Activated T-helper 17 cell treated with anti-CD3 and anti-CD28 coated beads, Interleukin-2, amount 50 U/mL, for 72 hours (primary cell): ENCODE data around the gene KCNA3. TPM values are rescaled to one million over a fixed set of nuclear protein-coding genes. Genes with fewer than 3 reads are reported as not detected.

Experiments
- ATAC-seq: fragments of 150-1000 bp; cut with Tn5 transposase; replicated peaks from 2 replicates; pipeline ENCODE4 v1.10.0; 2021; ENCODE audit warnings: mild to moderate bottlenecking, moderate library complexity
- H3K27ac Mint-ChIP-seq: one replicate; pipeline ENCODE4 v1.8.0; 2022; ENCODE audit warnings: mixed read lengths
- H3K27me3 Mint-ChIP-seq: one replicate; pipeline ENCODE4 v1.8.0; 2022; ENCODE audit warnings: mixed read lengths
- H3K36me3 Mint-ChIP-seq: one replicate; pipeline ENCODE4 v1.8.0; 2022; ENCODE audit warnings: low read depth, mild to moderate bottlenecking, mixed read lengths
- H3K4me1 Mint-ChIP-seq: one replicate; pipeline ENCODE4 v1.8.0; 2022; ENCODE audit warnings: mixed read lengths
- H3K4me3 Mint-ChIP-seq: one replicate; pipeline ENCODE4 v1.8.0; 2022; ENCODE audit warnings: mild to moderate bottlenecking, mixed read lengths
- H3K9me3 Mint-ChIP-seq: one replicate; pipeline ENCODE4 v1.8.0; 2022; ENCODE audit warnings: mixed read lengths
- total RNA-seq, 2 donors: library from RNA; stranded (reverse); gene quantifications; one replicate each; pipeline ENCODE4 v1.2.3, GENCODE V29; 2022

Gene KCNA3
- total RNA-seq, 2 donors from 2014 or later: 22.7 to 61.7 TPM

- Mint-ChIP-seq H3K27ac (no peak overlapping the region), H3K4me1 (peaks cover 3% of the 10 kb centered on the region), H3K36me3 (no peaks in the 10 kb centered on the region), H3K27me3 (no peaks in the 10 kb centered on the region), H3K4me3 (no peak overlapping the region), H3K9me3 (no peaks in the 10 kb centered on the region)
- no peak for ATAC-seq
Measured at GRCh38 chr1:110690709-110691365, 16.1 kb upstream of the KCNA3 start.

GRCh38 chr1:110689868-110690267, 15.1 kb upstream of the KCNA3 start:
- Mint-ChIP-seq H3K27ac (no peak overlapping the region), H3K4me3 (no peak overlapping the region), H3K36me3 (no peaks in the 10 kb centered on the region), H3K27me3 (no peaks in the 10 kb centered on the region), H3K9me3 (no peaks in the 10 kb centered on the region), H3K4me1 (peaks cover 5% of the 10 kb centered on the region)
- no peak for ATAC-seq

- no peak for ATAC-seq
- Mint-ChIP-seq H3K36me3 (no peaks in the 10 kb centered on the region), H3K4me3 (no peak overlapping the region), H3K27me3 (no peaks in the 10 kb centered on the region), H3K27ac (no peak overlapping the region), H3K4me1 (peaks cover 5% of the 10 kb centered on the region), H3K9me3 (no peaks in the 10 kb centered on the region)
Measured at GRCh38 chr1:110688514-110688913, 13.8 kb upstream of the KCNA3 start.

- Mint-ChIP-seq H3K4me3 (no peak overlapping the region), H3K4me1 (peaks cover 5% of the 10 kb centered on the region), H3K27ac (no peak overlapping the region), H3K27me3 (no peaks in the 10 kb centered on the region), H3K9me3 (no peaks in the 10 kb centered on the region), H3K36me3 (no peaks in the 10 kb centered on the region)
- no peak for ATAC-seq
Measured at GRCh38 chr1:110687250-110687649, 12.5 kb upstream of the KCNA3 start.

GRCh38 chr1:110686188-110686587, 11.4 kb upstream of the KCNA3 start:
- ATAC-seq: peak; percentile 56
- Mint-ChIP-seq H3K27me3 (no peaks in the 10 kb centered on the region), H3K4me3 (no peak overlapping the region), H3K4me1 (peaks cover 6% of the 10 kb centered on the region), H3K36me3 (no peaks in the 10 kb centered on the region), H3K27ac (peak overlapping the region; percentile 4), H3K9me3 (no peaks in the 10 kb centered on the region)

- Mint-ChIP-seq H3K4me3 (no peak overlapping the region), H3K27me3 (no peaks in the 10 kb centered on the region), H3K36me3 (no peaks in the 10 kb centered on the region), H3K9me3 (no peaks in the 10 kb centered on the region), H3K27ac (no peak overlapping the region), H3K4me1 (peaks cover 14% of the 10 kb centered on the region)
- ATAC-seq: peak; percentile 63
Measured at GRCh38 chr1:110684491-110684890, 9.8 kb upstream of the KCNA3 start.

- Mint-ChIP-seq H3K9me3 (no peaks in the 10 kb centered on the region), H3K4me1 (peaks cover 14% of the 10 kb centered on the region), H3K27me3 (no peaks in the 10 kb centered on the region), H3K27ac (no peak overlapping the region), H3K4me3 (no peak overlapping the region), H3K36me3 (no peaks in the 10 kb centered on the region)
- no peak for ATAC-seq
Measured at GRCh38 chr1:110682898-110683297, 8.2 kb upstream of the KCNA3 start.

GRCh38 chr1:110680036-110680735, 5.4 kb upstream of the KCNA3 start:
- ATAC-seq: no peak
- H3K36me3 Mint-ChIP-seq: no peaks in the 10 kb centered on the region
- no peak overlapping the region for H3K27ac Mint-ChIP-seq
- peaks cover 15% of the 10 kb centered on the region for H3K4me1 Mint-ChIP-seq
- H3K4me3 Mint-ChIP-seq: no peak overlapping the region
- no peaks in the 10 kb centered on the region for H3K9me3 Mint-ChIP-seq
- H3K27me3 Mint-ChIP-seq: no peaks in the 10 kb centered on the region

- Mint-ChIP-seq H3K9me3 (no peaks in the 10 kb centered on the region), H3K27ac (no peak overlapping the region), H3K27me3 (no peaks in the 10 kb centered on the region), H3K4me3 (no peak overlapping the region), H3K4me1 (peaks cover 20% of the 10 kb centered on the region), H3K36me3 (peaks cover 15% of the 10 kb centered on the region)
- ATAC-seq: no peak
Measured at GRCh38 chr1:110677526-110677925, 2.8 kb upstream of the KCNA3 start.

- Mint-ChIP-seq H3K36me3 (peaks cover 20% of the 10 kb centered on the region), H3K27me3 (no peaks in the 10 kb centered on the region), H3K4me3 (no peak overlapping the region), H3K4me1 (peaks cover 26% of the 10 kb centered on the region), H3K27ac (no peak overlapping the region), H3K9me3 (no peaks in the 10 kb centered on the region)
- ATAC-seq: no peak
Measured at GRCh38 chr1:110676970-110677369, 2.2 kb upstream of the KCNA3 start.

- peak overlapping the region; percentile 57 for H3K4me3 Mint-ChIP-seq
- H3K9me3 Mint-ChIP-seq: no peaks in the 10 kb centered on the region
- H3K27ac Mint-ChIP-seq: no peak overlapping the region
- ATAC-seq: no peak
- H3K4me1 Mint-ChIP-seq: peaks cover 21% of the 10 kb centered on the region
- H3K36me3 Mint-ChIP-seq: peaks cover 34% of the 10 kb centered on the region
- no peaks in the 10 kb centered on the region for H3K27me3 Mint-ChIP-seq
Measured at GRCh38 chr1:110675060-110675791, 486 bp upstream of the KCNA3 start.

- Mint-ChIP-seq H3K36me3 (peaks cover 40% of the 10 kb centered on the region), H3K27ac (peak overlapping the region; percentile 100), H3K4me1 (peaks cover 21% of the 10 kb centered on the region), H3K9me3 (no peaks in the 10 kb centered on the region), H3K27me3 (no peaks in the 10 kb centered on the region), H3K4me3 (no peak overlapping the region)
- ATAC-seq: no peak
Measured at GRCh38 chr1:110673805-110674336, 869 bp downstream of the KCNA3 start.

GRCh38 chr1:110673197-110673701, 1.5 kb downstream of the KCNA3 start:
- Mint-ChIP-seq H3K36me3 (peaks cover 40% of the 10 kb centered on the region), H3K9me3 (no peaks in the 10 kb centered on the region), H3K4me1 (peaks cover 22% of the 10 kb centered on the region), H3K27ac (peak overlapping the region; percentile 100), H3K27me3 (no peaks in the 10 kb centered on the region), H3K4me3 (no peak overlapping the region)
- no peak for ATAC-seq

- Mint-ChIP-seq H3K4me3 (no peak overlapping the region), H3K27me3 (no peaks in the 10 kb centered on the region), H3K27ac (peak overlapping the region; percentile 100), H3K4me1 (peaks cover 27% of the 10 kb centered on the region), H3K36me3 (peaks cover 40% of the 10 kb centered on the region), H3K9me3 (no peaks in the 10 kb centered on the region)
- ATAC-seq: peak; percentile 47
Measured at GRCh38 chr1:110672753-110673108, 2.0 kb downstream of the KCNA3 start.
